ENCODE results near the gene CIROP. TPM values are rescaled to one million over a fixed set of nuclear protein-coding genes. Genes with fewer than 3 reads are reported as not detected.
"Not testable (repeated sequence)": the region's sequence is repeated elsewhere in the genome, so short reads cannot be mapped to it uniquely, and the experiment has no call there.

CIROP gene
- total and polyA plus RNA-seq, 3 donors from 2014 or later: not detected

- Histone ChIP-seq H3K36me3 (ENCODE audit: low read depth, missing control alignments) (no peaks in the 10 kb centered on the region), H3K4me1 (no peaks in the 10 kb centered on the region), H3K9me3 (no peaks in the 10 kb centered on the region), H3K27me3 (no peaks in the 10 kb centered on the region), H3K4me3 (no peak overlapping the region), H3K27ac (no peak overlapping the region)
- 57 to 61% methylated on average over 6 to 10 of the region's 10 CpGs for WGBS, 2 donors
- DNase-seq: no peak
- TF ChIP-seq POLR2A (IDR thresholded peaks at IDR 0.05) (no peak), CTCF (IDR thresholded peaks at IDR 0.05) (no peak)
- intact Hi-C loops (cut with DNase I; ENCODE audit: low total_unique reads): no loop called here
Measured at GRCh38 chr14:23113431-23114119, 8.8 kb upstream of the CIROP start.

- Histone ChIP-seq H3K4me1 (no peaks in the 10 kb centered on the region), H3K4me3 (no peak overlapping the region), H3K27me3 (no peaks in the 10 kb centered on the region), H3K9me3 (no peaks in the 10 kb centered on the region), H3K36me3 (ENCODE audit: low read depth, missing control alignments) (no peaks in the 10 kb centered on the region), H3K27ac (no peak overlapping the region)
- TF ChIP-seq CTCF (IDR thresholded peaks at IDR 0.05) (no peak), POLR2A (IDR thresholded peaks at IDR 0.05) (no peak)
- 53 to 72% methylated on average over 11 to 12 of the region's 12 CpGs for WGBS, 2 donors
- intact Hi-C loops (cut with DNase I; ENCODE audit: low total_unique reads): no loop called here
- no peak for DNase-seq
Measured at GRCh38 chr14:23112359-23113178, 7.8 kb upstream of the CIROP start.

GRCh38 chr14:23110579-23111365 is 6.0 kb upstream of the CIROP start:
- Histone ChIP-seq H3K36me3 (ENCODE audit: low read depth, missing control alignments) (no peaks in the 10 kb centered on the region), H3K27me3 (no peaks in the 10 kb centered on the region), H3K27ac (no peak overlapping the region), H3K4me3 (no peak overlapping the region), H3K9me3 (no peaks in the 10 kb centered on the region), H3K4me1 (no peaks in the 10 kb centered on the region)
- DNase-seq: no peak
- intact Hi-C loops (cut with DNase I; ENCODE audit: low total_unique reads): no loop called here
- no peak for TF ChIP-seq POLR2A (IDR thresholded peaks at IDR 0.05)
- TF ChIP-seq CTCF (IDR thresholded peaks at IDR 0.05): no peak
- 51 to 67% methylated on average over 5 of the region's 5 CpGs for WGBS, 2 donors

GRCh38 chr14:23109769-23110168 is 5.0 kb upstream of the CIROP start:
- H3K27me3 ChIP-seq: no peaks in the 10 kb centered on the region
- intact Hi-C loops (cut with DNase I; ENCODE audit: low total_unique reads): no loop called here
- no peaks in the 10 kb centered on the region for H3K36me3 ChIP-seq (ENCODE audit: low read depth, missing control alignments)
- no peak overlapping the region for H3K27ac ChIP-seq
- no peak overlapping the region for H3K4me3 ChIP-seq
- TF ChIP-seq CTCF (IDR thresholded peaks at IDR 0.05) (no peak), POLR2A (IDR thresholded peaks at IDR 0.05) (no peak)
- H3K9me3 ChIP-seq: no peaks in the 10 kb centered on the region
- 81 to 86% methylated on average over 1 of the region's 1 CpG for WGBS, 2 donors
- no peak for DNase-seq
- no peaks in the 10 kb centered on the region for H3K4me1 ChIP-seq

GRCh38 chr14:23108169-23108568 is 3.4 kb upstream of the CIROP start:
- DNase-seq; intact Hi-C loops (cut with DNase I; ENCODE audit: low total_unique reads); H3K4me1 ChIP-seq; H3K27ac ChIP-seq; H3K4me3 ChIP-seq; H3K36me3 ChIP-seq (ENCODE audit: low read depth, missing control alignments); H3K9me3 ChIP-seq; H3K27me3 ChIP-seq: not testable (repeated sequence)
- WGBS, 2 donors: 94% methylated on average over 24 of the region's 24 CpGs

GRCh38 chr14:23107620-23108019 is 2.8 kb upstream of the CIROP start:
- 91 to 96% methylated on average over 3 to 5 of the region's 5 CpGs for WGBS, 2 donors
- H3K36me3 ChIP-seq (ENCODE audit: low read depth, missing control alignments); H3K4me3 ChIP-seq; DNase-seq; H3K27ac ChIP-seq; intact Hi-C loops (cut with DNase I; ENCODE audit: low total_unique reads); H3K9me3 ChIP-seq; H3K27me3 ChIP-seq; H3K4me1 ChIP-seq: not testable (repeated sequence)

Data from testis (tissue), 3 donors.